GM10248 (cell line): ENCODE results near the gene ATP9A.

ENCODE experiments used
- CTCF ChIA-PET: fragments of 300-600 bp; sonication (Branson Sonifier 250); formaldehyde crosslinking; extraction: SDS; loops from one replicate; lab custom pipeline; 2021; ENCODE audit warnings: antibody characterized with exemption; lab: Yijun Ruan, JAX
- POLR2A ChIA-PET: fragments of 350-650 bp; sonication (Branson Sonifier 250); formaldehyde crosslinking; extraction: SDS; loops from one replicate; lab custom pipeline; 2020; ENCODE audit warnings: antibody characterized with exemption; lab: Yijun Ruan, JAX
- DNase-seq: peaks from one replicate; pipeline ENCODE4 v3.0.0; 2012; ENCODE audit errors: extremely low spot score
- TF ChIP-seq, protein P1 (sequence below): IDR thresholded peaks from 2 replicates; pipeline ENCODE4 v1.5.1; 2012; ENCODE audit warnings: mild to moderate bottlenecking, low read depth; ENCODE audit errors: extremely low read depth, missing control alignments, control extremely low read depth

ATP9A gene

GRCh38 chr20:51562027-51562331, 206.2 kb downstream of the ATP9A start:
- POLR2A ChIA-PET: no interaction called here
- no peak for DNase-seq
- TF ChIP-seq, protein P1, sequence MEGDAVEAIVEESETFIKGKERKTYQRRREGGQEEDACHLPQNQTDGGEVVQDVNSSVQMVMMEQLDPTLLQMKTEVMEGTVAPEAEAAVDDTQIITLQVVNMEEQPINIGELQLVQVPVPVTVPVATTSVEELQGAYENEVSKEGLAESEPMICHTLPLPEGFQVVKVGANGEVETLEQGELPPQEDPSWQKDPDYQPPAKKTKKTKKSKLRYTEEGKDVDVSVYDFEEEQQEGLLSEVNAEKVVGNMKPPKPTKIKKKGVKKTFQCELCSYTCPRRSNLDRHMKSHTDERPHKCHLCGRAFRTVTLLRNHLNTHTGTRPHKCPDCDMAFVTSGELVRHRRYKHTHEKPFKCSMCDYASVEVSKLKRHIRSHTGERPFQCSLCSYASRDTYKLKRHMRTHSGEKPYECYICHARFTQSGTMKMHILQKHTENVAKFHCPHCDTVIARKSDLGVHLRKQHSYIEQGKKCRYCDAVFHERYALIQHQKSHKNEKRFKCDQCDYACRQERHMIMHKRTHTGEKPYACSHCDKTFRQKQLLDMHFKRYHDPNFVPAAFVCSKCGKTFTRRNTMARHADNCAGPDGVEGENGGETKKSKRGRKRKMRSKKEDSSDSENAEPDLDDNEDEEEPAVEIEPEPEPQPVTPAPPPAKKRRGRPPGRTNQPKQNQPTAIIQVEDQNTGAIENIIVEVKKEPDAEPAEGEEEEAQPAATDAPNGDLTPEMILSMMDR: no peak
- CTCF ChIA-PET: interaction anchor here (1.0 kb wide), 1 partner anchor 33 kb away, joined by 3 read pairs; no protein-coding TSS in a partner anchor

DNA sequence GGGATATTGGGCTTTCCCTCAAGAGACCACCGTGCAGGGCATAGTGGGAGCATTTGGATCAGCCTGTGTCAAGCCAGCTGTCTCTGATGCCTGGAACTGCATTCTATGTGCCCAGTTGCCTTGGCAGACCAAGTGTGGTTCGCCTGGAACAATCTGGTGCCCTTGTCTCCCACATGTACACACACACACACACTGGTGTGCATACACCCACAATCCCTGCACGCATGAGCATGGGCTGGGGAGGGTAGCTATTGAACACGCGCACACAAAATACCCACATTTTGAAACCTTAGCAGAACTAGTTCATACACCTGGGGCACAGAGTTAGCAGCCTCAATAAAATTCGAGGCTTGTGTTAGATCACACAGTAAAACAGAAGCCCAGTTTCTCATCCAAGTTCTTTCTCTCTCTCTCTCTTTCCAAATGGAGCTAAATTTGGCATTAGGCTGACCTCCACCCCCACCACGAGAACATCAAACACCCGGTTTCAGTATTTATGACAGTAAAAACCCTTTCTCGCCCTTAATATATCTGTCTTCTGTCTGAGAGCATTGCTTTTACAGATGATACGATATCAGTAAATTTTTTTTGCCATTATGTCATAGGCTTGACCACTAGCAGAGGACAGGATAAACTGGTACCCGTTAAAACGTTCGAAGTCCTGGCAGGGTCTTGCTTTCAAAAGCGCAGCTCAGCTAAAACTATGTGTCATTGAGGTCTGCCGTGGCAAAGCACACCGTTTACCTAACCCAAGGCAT, 207.5 kb downstream of the ATP9A start:
- CTCF ChIA-PET: no interaction called here
- TF ChIP-seq, protein P1: no peak
- DNase-seq: no peak
- POLR2A ChIA-PET: no interaction called here

- no peak for DNase-seq
- ChIA-PET POLR2A (no interaction called here), CTCF (no interaction called here)
- TF ChIP-seq, protein P1: no peak
Observed at GRCh38 chr20:51560042-51560441, 208.1 kb downstream of the ATP9A start.

DNA sequence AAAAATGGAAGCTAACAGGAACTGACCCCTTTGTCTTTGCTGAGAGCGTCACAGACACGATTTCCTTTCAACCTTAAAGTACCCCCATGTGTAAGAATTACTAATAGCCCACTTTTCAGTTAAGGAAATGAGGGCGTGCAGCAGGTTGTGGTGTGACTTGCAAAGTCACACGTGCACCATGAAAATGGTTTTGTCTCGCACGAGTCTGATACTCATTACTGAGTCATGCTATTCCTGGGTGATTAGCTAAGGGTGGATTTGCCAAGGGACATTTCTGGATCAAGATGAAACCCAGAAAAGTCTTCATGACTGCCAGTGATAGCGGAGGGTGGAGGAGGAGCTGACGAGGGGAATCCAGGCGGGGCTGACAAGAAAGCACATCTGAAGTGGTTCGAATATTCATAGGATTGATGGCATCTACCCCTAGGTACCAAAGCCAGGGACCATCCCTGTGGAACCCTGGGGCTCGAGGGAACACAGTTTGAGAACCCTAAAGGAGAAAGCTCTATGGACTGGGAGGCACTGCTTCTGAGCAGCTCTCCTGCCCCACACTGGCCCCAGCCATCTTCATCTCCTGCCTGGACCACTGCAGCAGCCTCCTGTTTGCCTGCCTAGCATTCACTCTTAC, 213.5 kb downstream of the ATP9A start:
- ChIA-PET POLR2A (no interaction called here), CTCF (interaction anchor here (0.7 to 1.9 kb wide), 7 partner anchors 12 to 170 kb away, joined by 3 to 6 read pairs (median 3); partner anchors contain the start of gene NFATC2)
- TF ChIP-seq, protein P1: no peak
- DNase-seq: no peak

GRCh38 chr20:51553897-51554486, 214.2 kb downstream of the ATP9A start:
- TF ChIP-seq, protein P1: no peak
- ChIA-PET CTCF (interaction anchor here (0.8 to 1.9 kb wide), 6 partner anchors 11 to 169 kb away, joined by 3 to 6 read pairs (median 4); partner anchors contain the start of gene NFATC2), POLR2A (no interaction called here)
- no peak for DNase-seq

DNA sequence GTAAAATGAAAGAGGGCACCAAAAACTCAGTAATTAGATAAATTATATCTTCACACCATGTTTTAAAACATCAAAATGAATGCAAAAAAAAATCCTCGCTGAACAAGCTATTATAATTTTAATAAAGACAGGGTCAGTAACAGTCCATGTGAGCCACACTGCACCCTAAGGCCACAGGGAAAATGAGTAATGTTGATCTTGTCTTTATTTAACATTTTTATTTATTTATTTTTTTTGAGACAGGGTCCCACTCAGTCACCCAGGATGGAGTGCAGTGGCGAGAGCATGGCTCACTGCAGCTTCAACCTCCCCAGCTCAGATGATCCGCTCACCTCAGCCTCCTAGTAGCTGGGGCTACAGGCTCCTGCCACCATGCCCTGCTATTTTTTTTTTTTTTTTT, 217.0 kb downstream of the ATP9A start:
- no peak for DNase-seq
- ChIA-PET CTCF (interaction anchor here (2.1 kb wide), 1 partner anchor 9 kb away, joined by 7 read pairs; the partner anchor contains the start of gene NFATC2), POLR2A (no interaction called here)
- TF ChIP-seq, protein P1: no peak
